Measurements from ENCODE around the gene NAA80.
A peak's percentile ranks its signal among the peaks of the same experiment; 100 is the strongest.

DNA sequence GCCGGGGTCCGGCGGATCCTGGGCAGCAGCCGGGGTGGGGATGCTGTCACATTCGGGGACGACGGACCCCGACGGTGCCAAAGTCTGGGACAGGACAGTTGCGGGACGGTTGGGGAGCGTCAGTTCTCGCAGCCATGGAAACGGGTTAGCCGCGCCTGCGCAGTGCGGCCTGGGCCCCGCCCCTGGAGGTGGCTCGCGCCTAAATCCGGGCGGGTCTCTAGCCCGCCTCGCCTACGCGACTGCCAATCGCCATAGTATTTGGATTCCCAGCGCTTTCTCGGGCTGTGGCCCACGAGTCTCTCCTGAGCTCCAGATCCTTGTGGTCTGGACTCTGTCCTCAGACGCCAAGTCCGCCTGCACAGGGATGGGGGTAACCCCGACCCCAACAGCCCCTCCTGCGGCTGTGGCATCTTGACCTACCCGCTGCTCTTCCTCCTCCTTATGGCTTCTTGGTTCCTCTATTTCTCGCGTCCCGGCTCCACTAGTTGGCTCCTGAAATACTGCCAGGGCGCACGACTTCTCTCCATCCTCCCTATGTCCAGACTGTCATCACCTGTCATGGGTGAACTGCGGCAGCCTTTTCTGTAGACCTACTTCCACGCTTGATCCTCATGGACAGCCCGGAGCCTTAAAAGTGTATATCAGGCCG is 46.5 kb upstream of the NAA80 start, which contains the start of gene ZMYND10:
- TF ChIP-seq EZH2 (IDR thresholded peaks at IDR 0.05) (no peak), POLR2AphosphoS5 (IDR thresholded peaks at IDR 0.05; ENCODE audit: borderline replicate concordance, low read depth, low read length) (peak; percentile 33; the same call in 1 of the 2 replicates)

Measured in SK-N-MC (cell line).